Measurements from ENCODE around the gene DAPL1.

Gene DAPL1

DNA sequence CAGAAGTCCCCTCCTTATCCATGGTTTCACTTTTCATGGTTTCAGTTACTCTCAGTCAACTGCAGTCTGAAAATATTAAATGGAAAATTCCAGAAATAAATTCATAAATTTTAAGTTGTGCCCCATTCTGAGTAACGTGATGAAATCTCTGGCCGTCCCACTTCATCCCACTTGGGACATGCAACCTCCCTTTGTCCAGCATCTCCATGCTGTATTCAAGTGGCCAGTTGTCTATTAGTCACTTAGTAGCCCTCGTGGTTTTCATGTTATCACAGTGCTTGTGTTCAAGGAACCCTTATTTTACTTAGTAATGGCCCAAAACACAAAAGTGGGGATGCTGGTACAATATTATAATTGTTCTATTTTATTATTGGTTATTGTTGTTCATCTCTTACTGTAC is 18.0 kb upstream of the DAPL1 start:
- DNase-seq (ENCODE audit: low read depth): no peak

GRCh38 chr2:158778243-158778642 is 16.9 kb upstream of the DAPL1 start:
- DNase-seq (ENCODE audit: low read depth): no peak

DNA sequence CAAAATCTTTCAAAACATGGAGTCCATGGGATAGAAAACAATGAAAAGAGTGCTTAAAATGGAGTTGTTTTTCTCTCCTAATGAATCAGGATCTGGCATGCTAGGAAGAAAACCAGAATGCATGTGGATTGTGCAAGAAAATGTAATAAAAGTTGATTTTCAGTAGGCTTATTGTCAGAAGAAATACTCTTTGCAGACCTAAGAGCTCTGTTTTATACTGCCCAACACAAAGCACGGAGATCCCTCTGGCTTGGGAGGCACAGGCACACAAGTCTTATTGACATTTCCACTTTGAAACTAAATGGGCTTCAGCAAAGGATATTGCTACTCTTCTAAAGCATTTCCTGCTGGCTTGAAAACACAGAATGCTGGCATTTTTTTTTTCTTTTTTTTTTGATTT is 15.5 kb upstream of the DAPL1 start:
- peak; percentile 8 for DNase-seq (ENCODE audit: low read depth)

- peak; percentile 59 for DNase-seq (ENCODE audit: low read depth)
Measured at GRCh38 chr2:158781353-158781961, 13.7 kb upstream of the DAPL1 start.

DNA sequence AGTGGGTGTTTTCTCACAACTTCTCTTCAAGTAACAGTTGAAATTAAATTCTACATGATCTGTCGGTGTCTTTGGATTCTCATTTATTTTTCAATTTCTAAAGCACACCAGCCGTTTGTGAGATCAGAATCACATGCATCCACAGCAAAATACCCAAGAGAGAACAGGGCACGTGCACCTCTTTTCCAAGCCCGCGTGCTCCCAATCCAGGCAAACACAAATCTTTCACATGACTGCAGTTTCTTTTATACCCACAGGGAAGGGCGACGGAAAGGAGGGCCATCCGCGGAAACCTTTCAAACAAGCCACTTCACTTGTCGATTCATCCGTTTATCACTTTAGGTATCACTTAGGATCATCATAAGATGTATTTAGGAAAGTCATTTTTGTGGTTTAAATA is 13.0 kb upstream of the DAPL1 start:
- no peak for DNase-seq (ENCODE audit: low read depth)

DNA sequence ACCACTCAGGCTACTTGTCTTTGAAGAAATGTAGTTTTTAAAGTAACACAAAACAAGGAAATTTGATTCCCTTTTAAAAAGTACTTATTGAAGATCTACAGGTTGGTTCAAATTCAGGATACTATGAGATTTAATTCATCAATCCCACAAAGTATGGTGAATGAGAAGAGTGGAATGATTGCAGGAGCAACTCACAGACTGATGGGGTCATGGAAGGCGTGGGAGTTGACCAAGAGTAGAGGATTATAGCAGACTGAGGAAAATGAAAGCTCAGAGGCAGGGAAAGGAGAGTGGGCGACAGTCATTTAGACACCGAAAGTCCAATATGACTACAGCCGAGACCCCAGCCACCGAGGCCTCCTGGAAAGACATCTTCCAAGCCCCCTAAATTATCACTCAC is 12.5 kb upstream of the DAPL1 start:
- DNase-seq (ENCODE audit: low read depth): no peak

DNA sequence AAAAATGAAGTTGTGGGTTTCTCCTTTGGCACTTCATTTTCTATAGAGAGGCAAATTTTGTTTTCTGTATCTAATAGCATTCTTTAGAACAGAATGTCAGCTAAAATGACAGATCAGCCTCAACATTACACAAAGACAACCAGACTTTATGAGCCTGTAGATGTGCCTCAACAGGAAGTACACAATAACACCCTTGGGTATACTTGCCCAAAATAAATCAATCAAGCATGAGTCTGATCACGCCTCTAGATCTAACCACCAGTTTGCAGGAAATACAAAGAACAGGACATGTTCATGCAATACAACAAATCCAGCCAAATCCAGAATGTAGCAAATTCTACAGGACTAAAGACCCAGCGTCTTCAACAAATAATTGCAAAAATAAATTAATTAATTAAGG is 11.2 kb upstream of the DAPL1 start:
- no peak for DNase-seq (ENCODE audit: low read depth)

DNA sequence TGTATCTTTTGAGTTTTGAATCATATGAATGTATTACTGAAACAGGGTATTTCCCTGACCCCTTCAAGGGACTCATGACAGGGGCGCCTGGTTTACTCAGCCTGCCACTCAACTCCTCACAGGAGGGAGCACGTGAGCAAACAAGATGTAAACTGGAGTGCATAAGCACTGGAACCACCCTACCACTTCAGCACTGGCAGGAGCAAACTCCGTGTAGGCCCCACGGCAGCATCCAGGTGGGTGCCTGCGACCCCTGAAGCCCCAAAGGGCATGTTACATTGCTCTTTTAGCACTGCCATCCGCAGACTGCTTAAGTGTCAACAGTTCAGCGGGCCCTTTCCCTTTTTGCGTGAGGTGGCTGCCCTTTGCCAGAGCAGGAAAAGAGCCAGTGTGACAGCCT is 8.2 kb upstream of the DAPL1 start:
- no peak for DNase-seq (ENCODE audit: low read depth)

GRCh38 chr2:158788951-158789350 is 6.2 kb upstream of the DAPL1 start:
- DNase-seq (ENCODE audit: low read depth): no peak

DNA sequence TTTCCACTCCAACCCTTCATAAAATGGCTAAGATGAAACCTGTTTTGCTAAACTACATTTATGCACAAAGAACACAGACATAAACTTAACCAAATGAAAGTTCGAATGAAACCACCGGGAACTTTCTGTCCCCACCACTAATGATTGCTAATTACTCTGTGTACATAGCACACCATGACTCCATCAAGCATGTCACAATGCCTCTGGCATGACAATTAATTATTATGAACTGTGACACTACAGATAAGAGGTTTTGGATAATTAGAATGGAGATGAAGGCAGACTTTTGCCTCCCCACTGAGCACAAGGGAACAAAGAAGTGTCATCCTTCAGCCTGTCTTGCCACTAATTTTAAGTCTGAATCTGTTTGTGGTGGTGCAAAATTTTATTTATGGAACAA is 1.5 kb downstream of the DAPL1 start:
- DNase-seq (ENCODE audit: low read depth): no peak

DNA sequence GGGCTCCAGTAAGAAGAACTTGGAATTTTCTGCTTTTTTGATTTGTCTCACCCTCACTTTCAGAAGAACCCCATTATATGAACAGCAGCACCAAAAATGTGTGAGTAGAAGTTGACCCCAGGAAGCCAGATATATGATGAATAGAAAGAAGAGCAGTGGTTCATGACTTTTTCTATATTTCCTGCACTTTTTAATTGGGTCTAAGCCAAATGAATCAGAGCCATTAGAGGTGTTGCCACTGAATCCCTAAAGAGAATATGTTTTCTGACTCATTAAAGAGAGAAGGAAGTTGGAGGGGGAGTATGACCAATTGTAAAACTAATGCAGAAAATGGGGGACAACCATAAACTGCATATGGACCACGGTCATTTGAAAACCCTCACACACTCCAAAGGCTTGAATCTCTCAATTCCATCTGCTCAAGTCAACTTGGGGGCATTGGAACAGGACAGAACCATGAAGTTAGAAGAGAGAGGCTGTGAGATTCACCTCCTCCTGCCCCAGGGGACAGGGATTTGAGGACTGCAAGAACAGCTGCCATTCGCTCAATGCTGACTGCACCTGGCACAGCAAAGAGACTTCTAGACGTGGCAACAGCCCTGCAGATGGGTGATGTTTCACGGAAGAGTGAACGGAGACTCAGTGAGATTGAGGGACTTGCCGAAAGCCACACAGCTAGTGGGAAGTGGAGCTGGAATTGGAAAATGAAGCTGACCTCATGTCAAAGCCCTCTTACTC is 3.0 kb downstream of the DAPL1 start:
- DNase-seq (ENCODE audit: low read depth): peak; percentile 7

DNA sequence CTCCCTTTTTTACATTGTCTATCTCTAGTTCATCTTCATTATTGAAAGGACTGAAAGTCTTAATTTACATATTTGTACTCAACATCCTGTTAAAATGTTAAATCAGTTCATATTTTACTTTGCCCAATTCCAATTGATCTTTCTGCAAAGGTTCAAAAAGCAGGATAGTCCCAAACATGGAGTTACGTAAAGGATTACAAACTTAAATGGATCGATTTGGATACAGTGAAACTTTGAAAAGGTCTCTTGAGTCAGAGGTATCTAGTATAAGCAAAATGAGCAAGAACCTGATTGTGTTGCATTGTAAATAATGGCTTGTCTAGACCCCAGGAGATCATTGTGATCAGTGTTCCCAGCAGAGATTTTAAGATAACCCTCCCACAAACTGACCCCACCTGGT is 4.1 kb downstream of the DAPL1 start:
- no peak for DNase-seq (ENCODE audit: low read depth)

DNA sequence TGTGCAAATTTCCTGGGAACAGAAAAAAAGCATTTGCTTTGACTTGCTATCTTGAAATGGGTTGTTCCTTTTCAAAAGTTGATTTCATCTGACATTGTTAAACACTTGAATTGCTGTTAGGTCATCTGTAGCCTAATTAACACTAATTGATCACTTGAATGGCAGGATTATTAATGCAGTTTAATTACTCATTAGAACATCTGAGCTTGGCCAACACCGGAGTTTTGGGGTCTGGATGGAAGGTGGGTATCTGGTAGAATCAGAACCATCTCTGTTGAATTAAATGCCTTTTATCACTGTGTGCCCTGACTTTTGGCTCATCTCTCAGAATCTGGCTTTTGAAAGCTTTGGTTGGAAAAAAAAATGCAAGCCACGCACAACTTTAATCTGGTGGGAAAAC is 8.4 kb downstream of the DAPL1 start:
- no peak for DNase-seq (ENCODE audit: low read depth)

DNA sequence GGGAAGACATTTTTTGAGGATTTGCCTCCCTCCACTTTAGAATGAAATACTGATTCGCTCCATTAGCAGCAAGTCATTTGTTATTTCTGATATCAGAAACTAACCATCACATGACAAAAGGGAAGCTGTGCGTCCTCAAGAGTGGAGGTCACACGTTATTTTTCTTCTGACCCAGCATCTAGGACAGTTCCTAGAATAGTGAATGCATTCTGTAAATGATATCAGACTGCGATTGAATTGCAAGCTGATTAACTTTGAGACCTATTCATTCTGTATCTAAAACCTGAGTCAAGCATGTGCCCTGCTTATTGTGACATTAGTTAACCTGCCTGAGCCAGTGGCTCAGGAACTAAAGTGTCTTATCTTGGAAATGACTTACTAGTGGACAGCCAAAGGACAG is 10.1 kb downstream of the DAPL1 start:
- no peak for DNase-seq (ENCODE audit: low read depth)

- DNase-seq (ENCODE audit: low read depth): no peak
Measured at GRCh38 chr2:158805936-158806335, 10.8 kb downstream of the DAPL1 start.

DNA sequence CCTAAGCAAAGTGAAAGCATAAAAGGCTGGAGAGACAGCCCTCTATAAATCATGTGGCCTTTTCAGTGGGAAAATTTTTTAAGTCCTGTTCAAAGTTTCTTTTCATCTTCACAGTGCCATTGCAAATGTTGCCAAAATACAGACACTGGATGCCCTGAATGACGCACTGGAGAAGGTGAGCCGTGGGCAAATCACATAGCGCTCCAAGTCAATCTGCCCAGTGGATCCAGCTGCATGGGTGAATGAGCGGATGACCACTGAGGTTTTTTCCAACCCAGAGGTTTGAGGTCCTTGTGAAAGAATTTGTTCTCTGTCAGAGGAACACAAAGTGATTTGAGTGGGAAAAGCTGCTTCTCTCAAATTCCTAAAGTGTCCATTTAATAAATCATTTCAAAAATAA is 11.8 kb downstream of the DAPL1 start:
- peak; percentile 13 for DNase-seq (ENCODE audit: low read depth)

DNA sequence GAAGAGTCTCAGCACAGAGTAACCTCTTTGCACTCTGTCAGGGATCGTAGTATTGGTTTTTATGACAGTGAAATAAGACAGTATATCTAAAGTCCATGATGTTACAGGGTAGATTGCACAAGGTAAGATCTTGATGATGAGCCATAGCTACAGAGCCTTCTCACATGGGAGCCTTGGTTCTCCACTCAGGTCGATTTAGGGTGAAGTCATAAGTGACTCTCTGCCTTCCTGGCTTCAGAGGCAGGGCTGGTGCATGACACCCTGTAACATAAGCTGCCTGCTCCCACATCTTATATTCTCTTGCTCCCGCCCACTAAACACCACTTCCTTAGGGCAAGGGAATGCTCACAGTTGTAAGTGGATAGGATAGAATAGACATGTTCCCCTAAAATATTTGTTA is 13.3 kb downstream of the DAPL1 start:
- no peak for DNase-seq (ENCODE audit: low read depth)

- no peak for DNase-seq (ENCODE audit: low read depth)
Measured at GRCh38 chr2:158809816-158810215, 14.7 kb downstream of the DAPL1 start.

GRCh38 chr2:158810731-158811460 is 15.8 kb downstream of the DAPL1 start:
- DNase-seq (ENCODE audit: low read depth): no peak

DNA sequence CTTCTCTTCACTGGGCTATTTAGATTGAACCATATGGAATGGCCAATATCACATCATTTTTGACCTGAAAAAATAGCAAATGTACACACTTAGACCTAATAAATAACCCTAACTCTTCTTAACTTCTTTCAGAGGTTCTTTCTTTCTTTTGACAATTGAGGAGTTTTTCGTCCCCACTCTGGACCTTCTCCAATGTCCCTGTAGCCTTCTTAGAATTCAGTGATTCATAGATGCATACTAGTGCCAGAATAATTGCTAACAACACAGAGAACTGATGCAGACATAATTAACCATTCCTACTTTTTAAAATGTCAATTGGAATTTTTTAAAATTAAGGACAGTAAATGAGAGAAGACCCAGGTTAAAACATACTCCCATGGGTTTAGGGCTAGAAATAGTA is 20.0 kb downstream of the DAPL1 start:
- no peak for DNase-seq (ENCODE audit: low read depth)

- DNase-seq (ENCODE audit: low read depth): no peak
Measured at GRCh38 chr2:158815658-158816057, 20.5 kb downstream of the DAPL1 start.

- no peak for DNase-seq (ENCODE audit: low read depth)
Measured at GRCh38 chr2:158817588-158817987, 22.5 kb downstream of the DAPL1 start.

DNA sequence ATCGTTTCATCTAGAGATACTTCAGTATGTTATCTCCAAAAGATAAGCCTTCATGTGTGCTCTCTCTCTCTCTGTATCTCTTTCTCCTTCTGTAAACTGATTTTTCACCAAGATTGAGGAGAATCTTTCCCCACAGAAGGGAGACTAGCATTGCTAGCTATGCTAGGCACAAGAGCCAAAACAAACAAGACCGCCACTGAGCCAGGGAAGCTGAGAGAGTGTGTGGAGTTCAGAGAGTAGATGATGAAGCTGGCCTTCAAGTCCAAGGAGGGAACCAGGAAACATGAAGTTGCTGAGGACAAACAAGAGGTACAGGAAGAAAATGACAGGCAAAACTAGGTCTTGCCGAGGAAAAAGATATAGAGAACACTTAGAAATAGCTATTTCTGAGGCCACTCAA is 23.4 kb downstream of the DAPL1 start:
- DNase-seq (ENCODE audit: low read depth): no peak
